Mucosa of descending colon (tissue), 3 donors: ENCODE data around the gene CARD14. TPM values are rescaled to one million over a fixed set of nuclear protein-coding genes. Genes with fewer than 3 reads are reported as not detected.

ENCODE experiments used
- ATAC-seq: fragments of 200-7000 bp; cut with Tn5 transposase; one replicate; pipeline ENCODE4 v1.9.1; 2020; ENCODE audit warnings: mild to moderate bottlenecking, moderate library complexity
- DNase-seq, 3 donors: peaks; one replicate each; pipeline ENCODE4 v3.0.0-alpha.2; 2020
- H3K36me3 ChIP-seq: fragments of 200-600 bp; one replicate; pipeline ENCODE4 v1.8.0; 2021; ENCODE audit warnings: low read depth, mild to moderate bottlenecking
- H3K4me1 ChIP-seq: fragments of 200-600 bp; one replicate; pipeline ENCODE4 v1.8.0; 2021; ENCODE audit warnings: low read depth, mild to moderate bottlenecking
- H3K4me3 ChIP-seq: fragments of 200-600 bp; one replicate; pipeline ENCODE4 v1.8.0; 2021; ENCODE audit warnings: mild to moderate bottlenecking
- H3K9me3 ChIP-seq: fragments of 200-600 bp; one replicate; pipeline ENCODE4 v1.8.0; 2021; ENCODE audit warnings: mild to moderate bottlenecking
- CTCF ChIP-seq: fragments of 200-600 bp; IDR thresholded peaks from one replicate; pipeline ENCODE4 v1.8.0; 2022; ENCODE audit warnings: antibody characterized with exemption, mild to moderate bottlenecking
- intact Hi-C, 2 donors: fragments of 100-400 bp; cut with DNase I in 1 of 2; cut with micrococcal nuclease in 1 of 2; formaldehyde crosslinking; loops; one replicate each; pipeline versions ENCODE4 v1.11.0 to v1.11.1; 2022; cut with DNase I, micrococcal nuclease
- total RNA-seq, 3 donors: library from RNA; stranded (reverse); fragmentation: NEBNext Ultra II Directional in 2 of 3; extraction: Animal tissue kit (Norgen Biotek cat#: 25700) in 2 of 3; gene quantifications; one replicate each; pipeline versions ENCODE4 v1.2.1 to v1.2.4, GENCODE V29; 2021 to 2023
- donor health status: DM: no; HTN: no; CAD: no; lungs with moderate emphysema.
- donor health status: DM: no; HTN: no; CAD: no.
- donor health status: DM: no; HTN: yes; CAD: no.

The CARD14 gene
- total RNA-seq, 3 donors from 2014 or later: 0.38 to 2.4 (median 1.4) TPM

- intact Hi-C loops: no loop called here
Observed at GRCh38 chr17:80163336-80163735, 6.5 kb upstream of the CARD14 start.

GRCh38 chr17:80164185-80164584 is 5.6 kb upstream of the CARD14 start:
- TF ChIP-seq CTCF: no peak
- DNase-seq (no peak), ATAC-seq (no peak)
- H3K9me3 ChIP-seq: no peaks in the 10 kb centered on the region
- no peaks in the 10 kb centered on the region for H3K4me1 ChIP-seq
- no peak overlapping the region for H3K4me3 ChIP-seq
- H3K36me3 ChIP-seq: no peaks in the 10 kb centered on the region
- intact Hi-C loops: no loop called here

More at GRCh38 chr17:80163336-80163735, 6.5 kb upstream of the CARD14 start:
- H3K36me3 ChIP-seq: no peaks in the 10 kb centered on the region
- no peaks in the 10 kb centered on the region for H3K9me3 ChIP-seq
- no peak for DNase-seq
- no peak for TF ChIP-seq CTCF
- H3K4me1 ChIP-seq: no peaks in the 10 kb centered on the region
- ATAC-seq: no peak
- H3K4me3 ChIP-seq: no peak overlapping the region

- intact Hi-C loops: no loop called here
- Histone ChIP-seq H3K4me3 (no peak overlapping the region), H3K36me3 (no peaks in the 10 kb centered on the region), H3K4me1 (no peaks in the 10 kb centered on the region), H3K9me3 (no peaks in the 10 kb centered on the region)
- TF ChIP-seq CTCF: no peak
- DNase-seq (no peak), ATAC-seq (no peak)
Observed at GRCh38 chr17:80166446-80166845, 3.4 kb upstream of the CARD14 start.

GRCh38 chr17:80168371-80168770 is 1.5 kb upstream of the CARD14 start:
- Histone ChIP-seq H3K9me3 (no peaks in the 10 kb centered on the region), H3K4me1 (no peaks in the 10 kb centered on the region), H3K4me3 (no peak overlapping the region), H3K36me3 (no peaks in the 10 kb centered on the region)
- DNase-seq (no peak), ATAC-seq (no peak)
- intact Hi-C loops: no loop called here
- no peak for TF ChIP-seq CTCF

- Histone ChIP-seq H3K4me1 (no peaks in the 10 kb centered on the region), H3K9me3 (no peaks in the 10 kb centered on the region), H3K36me3 (no peaks in the 10 kb centered on the region), H3K4me3 (no peak overlapping the region)
- ATAC-seq (no peak), DNase-seq (no peak)
- no peak for TF ChIP-seq CTCF
- intact Hi-C loops: no loop called here
Observed at GRCh38 chr17:80169107-80169506, 723 bp upstream of the CARD14 start.

GRCh38 chr17:80171681-80172080 is 1.9 kb downstream of the CARD14 start:
- no peak for ATAC-seq
- DNase-seq: no peak
- H3K36me3 ChIP-seq: no peaks in the 10 kb centered on the region
- H3K4me1 ChIP-seq: no peaks in the 10 kb centered on the region
- H3K9me3 ChIP-seq: no peaks in the 10 kb centered on the region
- intact Hi-C loops: no loop called here
- no peak for TF ChIP-seq CTCF
- H3K4me3 ChIP-seq: no peak overlapping the region
